H1 (cell line): Measurements from ENCODE around the gene ENTREP3. TPM values are rescaled to one million over a fixed set of nuclear protein-coding genes. Genes with fewer than 3 reads are reported as not detected.

Experiments used
- EGR1 ChIP-seq: IDR thresholded peaks from 2 replicates; pipeline ENCODE4 v1.6.1; 2011; ENCODE audit warnings: low read depth, low read length, borderline replicate concordance
- SAP30 ChIP-seq: fragments of 300-600 bp; sonication (generic); IDR thresholded peaks from 2 replicates; pipeline ENCODE4 v1.7.1; 2012; ENCODE audit warnings: low read length, moderate library complexity, mild to moderate bottlenecking, inconsistent platforms; ENCODE audit not compliant: insufficient read depth, insufficient replicate concordance
- SP4 ChIP-seq: IDR thresholded peaks from 2 replicates; pipeline ENCODE4 v1.6.1; 2012; ENCODE audit warnings: low read length, inconsistent platforms
- polyA plus RNA-seq, 7 experiments: library from polyadenylated mRNA; depleted of rRNA in 3 of 7; stranded (reverse) in 5 of 7; unstranded in 2 of 7; fragments of >200 nt in 5 of 7; fragments of 200-250 nt in 2 of 7; gene quantifications; 1 replicate in 5 of 7; 2 replicates in 1 of 7; 4 replicates in 1 of 7; pipeline versions ENCODE4 v1.2.1 to v1.2.3, GENCODE V29; 2011 to 2013; ENCODE audit warnings: missing spikeins in 2 of 7, mixed read lengths in 2 of 7
- total RNA-seq: library from RNA; stranded (reverse); fragmentation: NEBNext Ultra II Directional; extraction: Animal tissue kit (Norgen Biotek cat#: 25700); gene quantifications from 2 replicates; pipeline ENCODE4 v1.2.1, GENCODE V29; 2021

Gene ENTREP3
- total and polyA plus RNA-seq, 2 of the 8 experiments (the other 6 are each of a cell fraction or from before 2014, with no cell fraction given) = 22.8 to 52.2 TPM

DNA sequence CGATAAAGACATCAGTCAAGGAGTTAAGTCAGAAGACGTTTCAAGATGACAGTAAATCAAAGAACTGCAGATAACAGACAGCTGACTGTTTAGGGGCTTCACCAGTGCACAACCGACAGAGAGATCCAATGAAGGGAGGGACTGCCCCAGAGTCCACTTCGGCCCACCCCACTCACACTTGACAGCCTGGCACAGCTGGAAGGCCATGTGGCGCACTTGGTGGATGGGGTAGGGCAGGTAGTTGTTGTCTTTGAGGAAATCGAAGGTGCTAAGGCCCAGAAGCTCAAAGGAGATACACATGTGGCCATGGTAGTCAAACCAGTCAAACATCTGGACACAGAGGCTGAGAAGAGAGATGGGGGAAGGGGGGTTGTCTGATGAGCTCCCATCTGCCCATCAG lies 11.3 kb upstream of the ENTREP3 start (continued):
- TF ChIP-seq SP4 (no peak), SAP30 (no peak), EGR1 (no peak)
